Chondrocyte (in vitro differentiated cells): ENCODE measurements around the gene HYAL2. TPM values are rescaled to one million over a fixed set of nuclear protein-coding genes. Genes with fewer than 3 reads are reported as not detected.

ENCODE experiments used
- DNase-seq: peaks from one replicate; pipeline ENCODE4 v3.0.0; 2021; ENCODE audit warnings: mixed read lengths, low spot score
- H3K27ac Mint-ChIP-seq: one replicate; pipeline ENCODE4 v1.8.0; 2021; ENCODE audit warnings: mild to moderate bottlenecking, moderate library complexity, mixed read lengths; ENCODE audit not compliant: unreplicated experiment
- H3K27me3 Mint-ChIP-seq: 2 replicates; pipeline ENCODE4 v1.8.0; 2021; ENCODE audit warnings: low read depth, mixed read lengths
- H3K36me3 Mint-ChIP-seq: 2 replicates; pipeline ENCODE4 v1.8.0; 2021; ENCODE audit warnings: low read depth, mixed read lengths
- H3K4me1 Mint-ChIP-seq: 2 replicates; pipeline ENCODE4 v1.8.0; 2021; ENCODE audit warnings: low read depth, mild to moderate bottlenecking, mixed read lengths
- H3K4me3 Mint-ChIP-seq: one replicate; pipeline ENCODE4 v1.8.0; 2021; ENCODE audit warnings: mild to moderate bottlenecking, moderate library complexity, mixed read lengths; ENCODE audit not compliant: unreplicated experiment
- H3K9me3 Mint-ChIP-seq: 2 replicates; pipeline ENCODE4 v1.8.0; 2021; ENCODE audit warnings: low read depth, mixed read lengths
- total RNA-seq: library from RNA; stranded (reverse); gene quantifications from 3 replicates; pipeline ENCODE4 v1.2.1, GENCODE V29; 2021
- TF ChIP-seq, protein P1 (sequence below): fragments of 200-600 bp; sonication (generic); IDR thresholded peaks from 2 replicates; pipeline ENCODE4 v1.5.0; 2021; ENCODE audit warnings: antibody characterized with exemption, mild to moderate bottlenecking, moderate library complexity

The HYAL2 gene
- total RNA-seq, 1 donor from 2014 or later: 31.3 TPM

DNA sequence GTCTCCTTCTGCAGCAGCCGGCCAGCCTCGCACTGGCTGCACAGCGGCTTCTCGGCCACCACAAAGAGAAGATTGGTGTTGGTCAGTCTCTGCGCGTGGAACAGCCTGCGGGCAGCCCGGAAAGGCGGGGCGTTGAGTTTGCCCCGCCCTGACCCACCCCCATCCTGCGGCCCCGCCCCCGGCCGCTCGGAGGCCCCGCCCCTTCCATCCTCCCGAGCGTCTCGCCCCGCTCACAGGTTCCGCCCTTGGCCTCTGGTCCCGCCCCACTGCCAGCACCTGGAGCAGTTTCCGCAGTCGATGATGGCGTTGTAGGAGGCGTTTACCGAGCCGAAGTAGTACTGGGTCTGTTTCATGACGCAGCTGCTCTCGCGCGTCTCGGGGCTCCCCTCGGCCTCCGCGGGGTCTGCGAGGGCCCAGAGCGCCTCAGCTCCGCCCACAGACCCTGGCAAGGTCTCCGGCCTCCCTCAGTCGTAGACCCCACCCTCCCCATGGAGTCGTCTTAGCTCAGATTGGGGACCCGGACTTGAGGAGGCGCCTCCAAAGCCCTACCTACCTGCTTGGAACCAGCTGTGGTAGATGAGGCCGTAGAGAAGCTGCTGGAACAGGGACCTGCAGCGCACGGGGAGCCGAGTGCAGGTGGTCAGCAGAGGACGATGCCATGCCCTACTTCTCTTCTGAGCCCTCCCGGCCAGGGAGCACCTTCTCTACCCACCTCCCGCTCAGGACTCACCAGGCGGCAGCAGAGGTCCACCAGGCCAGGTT is 42.7 kb upstream of the HYAL2 start:
- Mint-ChIP-seq H3K9me3 (no peaks in the 10 kb centered on the region), H3K4me1 (peaks cover 7% of the 10 kb centered on the region), H3K4me3 (peak overlapping the region; percentile 80), H3K27me3 (no peaks in the 10 kb centered on the region), H3K27ac (peak overlapping the region; percentile 45), H3K36me3 (no peaks in the 10 kb centered on the region)
- DNase-seq: no peak
- TF ChIP-seq, protein P1, sequence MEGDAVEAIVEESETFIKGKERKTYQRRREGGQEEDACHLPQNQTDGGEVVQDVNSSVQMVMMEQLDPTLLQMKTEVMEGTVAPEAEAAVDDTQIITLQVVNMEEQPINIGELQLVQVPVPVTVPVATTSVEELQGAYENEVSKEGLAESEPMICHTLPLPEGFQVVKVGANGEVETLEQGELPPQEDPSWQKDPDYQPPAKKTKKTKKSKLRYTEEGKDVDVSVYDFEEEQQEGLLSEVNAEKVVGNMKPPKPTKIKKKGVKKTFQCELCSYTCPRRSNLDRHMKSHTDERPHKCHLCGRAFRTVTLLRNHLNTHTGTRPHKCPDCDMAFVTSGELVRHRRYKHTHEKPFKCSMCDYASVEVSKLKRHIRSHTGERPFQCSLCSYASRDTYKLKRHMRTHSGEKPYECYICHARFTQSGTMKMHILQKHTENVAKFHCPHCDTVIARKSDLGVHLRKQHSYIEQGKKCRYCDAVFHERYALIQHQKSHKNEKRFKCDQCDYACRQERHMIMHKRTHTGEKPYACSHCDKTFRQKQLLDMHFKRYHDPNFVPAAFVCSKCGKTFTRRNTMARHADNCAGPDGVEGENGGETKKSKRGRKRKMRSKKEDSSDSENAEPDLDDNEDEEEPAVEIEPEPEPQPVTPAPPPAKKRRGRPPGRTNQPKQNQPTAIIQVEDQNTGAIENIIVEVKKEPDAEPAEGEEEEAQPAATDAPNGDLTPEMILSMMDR: no peak

DNA sequence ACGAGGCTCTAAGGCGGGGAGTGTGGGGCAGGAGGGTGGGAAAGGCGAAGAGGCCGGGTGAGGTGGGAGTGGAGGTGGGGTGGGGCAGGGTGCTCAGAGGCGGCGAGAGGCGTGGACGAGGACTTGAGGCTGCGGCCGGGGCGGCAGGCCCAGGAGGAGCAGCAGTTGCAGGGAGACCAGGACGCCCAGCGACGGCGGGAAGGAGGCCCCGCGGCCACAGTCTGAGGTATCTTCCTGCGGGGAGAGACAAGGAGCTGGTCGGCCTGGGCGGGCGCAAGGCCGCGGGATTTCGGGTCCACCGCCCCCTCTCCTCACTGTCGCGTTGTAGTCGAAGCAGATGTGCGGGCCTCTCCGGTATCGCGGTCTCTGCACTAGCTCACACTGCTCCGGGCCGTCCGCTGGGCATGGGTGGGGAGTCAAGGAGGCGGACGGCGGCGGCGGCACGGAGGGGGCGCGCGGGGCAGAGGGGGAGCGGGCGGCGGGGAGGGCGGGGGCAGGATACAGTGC is 42.1 kb upstream of the HYAL2 start:
- Mint-ChIP-seq H3K27me3 (no peaks in the 10 kb centered on the region), H3K9me3 (no peaks in the 10 kb centered on the region), H3K4me3 (peak overlapping the region; percentile 80), H3K36me3 (no peaks in the 10 kb centered on the region), H3K4me1 (peaks cover 13% of the 10 kb centered on the region), H3K27ac (peak overlapping the region; percentile 49)
- DNase-seq: no peak
- TF ChIP-seq, protein P1: no peak

DNA sequence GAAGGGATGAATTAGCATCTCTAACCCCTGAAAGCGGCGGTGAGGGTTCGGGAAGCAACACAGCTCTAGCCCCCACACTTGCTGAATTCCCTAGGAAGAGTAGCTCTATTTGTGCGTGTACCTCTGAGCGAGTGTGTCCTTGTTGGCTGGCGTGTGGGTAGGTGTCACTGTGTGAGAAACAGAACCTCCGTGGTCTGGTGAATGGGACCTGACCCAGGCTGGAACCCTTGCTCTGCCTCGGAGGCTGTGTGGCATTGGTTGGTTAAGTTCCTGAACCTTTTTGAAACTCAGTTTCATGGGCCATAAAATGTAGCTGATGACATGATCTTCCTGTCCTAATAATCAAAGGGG is 37.2 kb upstream of the HYAL2 start:
- H3K36me3 Mint-ChIP-seq: peaks cover 4% of the 10 kb centered on the region
- no peak overlapping the region for H3K27ac Mint-ChIP-seq
- no peaks in the 10 kb centered on the region for H3K27me3 Mint-ChIP-seq
- no peaks in the 10 kb centered on the region for H3K9me3 Mint-ChIP-seq
- peak overlapping the region; percentile 93 for H3K4me3 Mint-ChIP-seq
- DNase-seq: no peak
- TF ChIP-seq, protein P1: no peak
- H3K4me1 Mint-ChIP-seq: peaks cover 46% of the 10 kb centered on the region

DNA sequence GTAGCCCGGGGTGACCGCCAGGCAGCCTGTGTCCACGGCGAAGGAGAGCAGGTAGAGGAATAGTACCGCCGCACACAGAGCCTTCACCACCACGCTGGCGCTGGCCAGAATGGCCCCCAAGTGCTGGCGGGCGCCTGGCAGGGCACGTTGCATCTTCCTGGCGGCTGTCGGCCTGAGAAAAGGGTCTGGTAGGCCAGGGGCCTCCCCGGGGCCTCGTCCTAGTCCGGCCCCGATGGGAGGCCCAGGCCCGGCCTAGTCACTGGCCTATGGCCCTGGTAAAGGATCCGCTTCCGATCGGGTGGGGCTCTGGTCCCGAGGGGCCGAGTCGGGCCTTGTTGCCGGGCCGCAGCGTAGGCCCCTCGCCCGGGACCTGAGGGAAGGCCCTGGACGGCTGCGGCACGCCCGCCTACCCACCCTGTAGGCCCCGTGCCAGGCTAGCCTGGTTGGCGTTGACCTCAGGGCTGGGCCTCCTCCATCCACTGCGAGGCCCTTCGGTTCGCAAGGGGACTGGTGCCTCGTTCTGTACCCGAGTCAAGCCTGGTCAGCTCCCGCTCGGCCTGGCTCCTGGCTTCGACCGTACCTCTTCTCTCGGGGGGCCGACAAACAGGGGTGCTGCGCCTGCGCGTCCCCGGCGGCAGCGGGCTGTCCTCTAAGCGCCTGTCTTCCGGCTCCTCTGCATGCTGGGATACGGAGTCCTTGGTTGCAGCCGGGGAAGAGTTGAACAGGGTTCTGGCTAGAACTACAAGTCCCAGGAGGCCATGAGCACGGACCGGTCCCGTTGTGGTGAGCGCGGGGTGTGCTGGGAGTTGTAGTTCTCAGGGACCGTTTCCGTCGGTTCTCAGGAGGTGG is 36.6 kb upstream of the HYAL2 start, which contains the start of gene TMEM115:
TMEM115 (minus strand) TSS at position 611 of the 849 bp plus-strand sequence; CDS start at position 153, 458 bp downstream.
- Mint-ChIP-seq H3K4me3 (peak within 1 kb of the TSS; percentile 93), H3K36me3 (peaks cover 8% of the 10 kb centered on the region), H3K27me3 (no peaks in the 10 kb centered on the region), H3K4me1 (peaks cover 40% of the 10 kb centered on the region), H3K9me3 (no peaks in the 10 kb centered on the region), H3K27ac (peak within 1 kb of the TSS; percentile 96)
- TF ChIP-seq, protein P1: no peak
- DNase-seq: no peak

DNA sequence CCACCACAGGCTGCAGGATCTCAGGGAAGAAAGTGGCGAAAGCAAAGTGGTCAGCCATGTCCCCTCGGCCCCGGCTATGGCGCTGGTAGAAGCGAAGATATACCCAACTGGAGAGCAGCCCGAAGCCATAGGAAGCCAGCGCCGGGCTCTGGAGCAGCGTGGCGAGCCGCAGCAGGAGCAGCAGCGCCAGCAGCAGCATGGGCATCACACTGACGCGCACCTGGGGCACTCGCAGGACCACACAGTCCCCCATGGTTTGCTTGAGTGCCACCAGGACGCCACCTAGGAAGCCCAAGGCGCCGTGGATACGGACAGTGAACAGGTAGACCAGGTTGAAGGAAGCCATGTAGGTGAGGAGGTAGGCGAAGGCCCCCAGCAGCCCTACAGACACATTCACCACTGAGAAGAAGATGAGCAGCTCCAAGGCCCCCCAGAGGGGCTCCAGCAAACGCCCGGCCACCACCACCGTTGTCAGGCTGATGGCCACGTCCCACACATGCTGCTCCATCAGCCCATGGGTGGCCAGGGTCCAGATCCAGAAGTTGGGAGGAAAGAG is 35.9 kb upstream of the HYAL2 start:
- H3K27ac Mint-ChIP-seq: peak overlapping the region; percentile 91
- H3K36me3 Mint-ChIP-seq: peaks cover 8% of the 10 kb centered on the region
- H3K4me1 Mint-ChIP-seq: peaks cover 39% of the 10 kb centered on the region
- no peak for DNase-seq
- peak overlapping the region; percentile 93 for H3K4me3 Mint-ChIP-seq
- H3K9me3 Mint-ChIP-seq: no peaks in the 10 kb centered on the region
- TF ChIP-seq, protein P1: no peak
- no peaks in the 10 kb centered on the region for H3K27me3 Mint-ChIP-seq
